Breast epithelium (tissue), 3 donors: ENCODE results near the gene MRGPRX3.

Experiments used
- CTCF ChIP-seq, 3 donors: fragments of 450-650 bp; IDR thresholded peaks; one replicate each; pipeline ENCODE4 v1.5.1; 2016 to 2017; ENCODE audit warnings: antibody characterized with exemption in 3 of 3, mild to moderate bottlenecking in 3 of 3, moderate library complexity in 3 of 3
- POLR2A ChIP-seq: fragments of 450-650 bp; IDR thresholded peaks from one replicate; pipeline ENCODE4 v1.6.1; 2016; ENCODE audit warnings: antibody characterized with exemption, mild to moderate bottlenecking, moderate library complexity
- POLR2AphosphoS5 ChIP-seq, 3 donors: sonication (generic); formaldehyde crosslinking; IDR thresholded peaks; one replicate each; pipeline ENCODE4 v1.6.1; 2017; ENCODE audit warnings: antibody characterized with exemption in 3 of 3

- TF ChIP-seq CTCF (IDR thresholded peaks at IDR 0.05), result peak in 2 of 3 donors; percentile 16 to 47
- no peak for TF ChIP-seq POLR2A
- TF ChIP-seq POLR2AphosphoS5 (IDR thresholded peaks at IDR 0.05), result no peak
Measured at GRCh38 chr11:18171377-18172000, 39.1 kb downstream of the MRGPRX3 start.
